ENCODE measurements around the gene SSC4D. TPM values are rescaled to one million over a fixed set of nuclear protein-coding genes. Genes with fewer than 3 reads are reported as not detected.
"Not testable (repeated sequence)": the region's sequence is repeated elsewhere in the genome, so short reads cannot be mapped to it uniquely, and the experiment has no call there.

Gene SSC4D
- total RNA-seq: under 1 TPM; 0.50 to 0.61 TPM

DNA sequence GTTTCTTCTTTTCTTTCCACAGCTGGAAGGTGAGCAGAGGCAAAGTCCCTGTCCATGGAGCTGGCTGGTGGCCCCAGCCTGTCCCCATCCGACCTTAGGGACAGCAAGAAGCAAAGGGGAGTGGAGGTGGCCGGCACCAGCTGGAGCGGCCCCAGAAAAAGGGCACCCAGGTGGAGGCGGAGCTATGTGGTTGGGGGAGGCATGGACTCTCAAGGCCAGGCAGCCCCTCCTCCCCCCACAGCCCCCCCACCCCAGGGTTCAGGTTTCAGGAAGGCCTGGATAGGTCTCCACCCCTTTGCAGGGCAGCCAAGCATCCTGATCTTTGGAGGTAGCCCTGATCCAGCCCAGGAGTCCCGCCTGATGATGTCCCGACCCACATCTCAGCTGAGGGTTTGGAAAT lies at the start of gene SSC4D:
Gene SSC4D, minus strand, starts transcription at position 161 of the 400 bp plus-strand sequence. CDS start 5,258 bp downstream, outside the sequence.
- no peaks in the 10 kb centered on the region for H3K36me3 Mint-ChIP-seq (ENCODE audit: low read depth)
- no peaks in the 10 kb centered on the region for H3K4me1 Mint-ChIP-seq
- no peak within 1 kb of the TSS for H3K27ac Mint-ChIP-seq
- peaks cover 4% of the 10 kb centered on the region for H3K27me3 Mint-ChIP-seq
- no peak for ATAC-seq (replicated peaks)
- H3K9me3 Mint-ChIP-seq: no peaks in the 10 kb centered on the region
- no peak within 1 kb of the TSS for H3K4me3 Mint-ChIP-seq

DNA sequence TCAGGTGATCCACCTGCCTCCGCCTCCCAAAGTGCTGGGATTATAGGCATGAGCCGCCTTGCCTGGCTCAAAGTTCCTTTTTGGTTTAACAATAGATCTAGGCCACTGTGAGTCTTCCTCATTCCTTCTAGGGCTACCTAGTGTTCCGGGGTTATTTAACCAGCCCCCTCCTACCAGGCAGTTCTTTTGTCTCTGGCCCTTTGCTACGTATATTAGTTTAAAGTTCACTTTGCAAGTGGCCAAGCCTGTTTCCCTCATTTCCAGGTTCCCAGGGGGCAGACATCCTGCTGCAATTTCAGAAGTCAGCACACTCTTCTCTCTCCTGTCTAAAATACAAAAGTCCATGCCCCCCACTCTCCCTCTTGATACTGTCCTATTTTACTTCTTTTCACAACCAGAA lies 49.0 kb upstream of the SSC4D start:
- H3K36me3 Mint-ChIP-seq (ENCODE audit: low read depth); ATAC-seq (replicated peaks); H3K9me3 Mint-ChIP-seq; H3K4me3 Mint-ChIP-seq; H3K27me3 Mint-ChIP-seq; H3K4me1 Mint-ChIP-seq; H3K27ac Mint-ChIP-seq: not testable (repeated sequence)

DNA sequence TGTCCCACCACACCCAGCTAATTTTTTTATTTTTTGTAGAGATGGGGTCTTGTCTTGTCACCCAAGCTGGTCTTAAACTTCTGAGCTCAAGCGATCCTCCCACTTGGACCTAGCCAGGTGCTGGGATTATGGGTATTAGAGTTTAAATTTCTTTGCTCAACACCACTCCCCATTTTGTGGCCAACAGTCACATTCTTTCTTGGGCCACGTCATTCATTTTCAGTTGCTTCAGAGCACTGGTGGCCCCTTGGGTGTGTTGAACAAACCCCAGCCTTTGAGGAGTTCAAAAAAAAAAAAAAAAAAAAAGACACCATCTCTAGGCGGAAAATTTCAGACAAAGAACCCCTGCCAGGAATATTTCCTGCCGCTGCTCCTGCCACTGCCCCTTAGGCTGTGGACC lies 47.5 kb upstream of the SSC4D start:
- not testable (repeated sequence) for H3K27ac Mint-ChIP-seq; H3K36me3 Mint-ChIP-seq (ENCODE audit: low read depth); H3K4me1 Mint-ChIP-seq; H3K9me3 Mint-ChIP-seq; ATAC-seq (replicated peaks); H3K4me3 Mint-ChIP-seq; H3K27me3 Mint-ChIP-seq

DNA sequence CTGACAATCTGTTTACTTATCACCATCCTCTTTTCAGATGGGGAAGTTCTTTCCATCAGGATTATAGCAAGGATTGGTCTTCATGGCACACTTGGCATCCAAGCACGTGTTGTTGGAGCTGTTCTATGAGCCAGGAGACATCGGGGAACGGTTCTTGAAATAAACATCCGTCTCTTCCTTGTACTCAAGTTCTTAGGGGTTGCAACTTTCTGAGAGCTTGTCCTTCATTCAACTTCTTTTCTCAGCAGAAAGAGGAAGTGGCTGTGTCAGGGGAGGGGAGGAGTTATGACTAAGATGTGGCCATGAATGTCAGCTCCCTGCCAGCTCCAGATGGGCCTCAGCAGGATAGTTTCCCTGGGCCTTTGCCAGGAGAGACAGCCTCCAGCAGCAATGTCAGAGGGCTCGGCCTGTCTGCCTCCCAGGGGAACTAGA lies 36.1 kb upstream of the SSC4D start:
- H3K4me3 Mint-ChIP-seq: peak overlapping the region; percentile 26
- H3K36me3 Mint-ChIP-seq (ENCODE audit: low read depth); H3K27ac Mint-ChIP-seq; H3K27me3 Mint-ChIP-seq; H3K4me1 Mint-ChIP-seq; H3K9me3 Mint-ChIP-seq: not testable (repeated sequence)
- ATAC-seq (replicated peaks): peak; percentile 88

DNA sequence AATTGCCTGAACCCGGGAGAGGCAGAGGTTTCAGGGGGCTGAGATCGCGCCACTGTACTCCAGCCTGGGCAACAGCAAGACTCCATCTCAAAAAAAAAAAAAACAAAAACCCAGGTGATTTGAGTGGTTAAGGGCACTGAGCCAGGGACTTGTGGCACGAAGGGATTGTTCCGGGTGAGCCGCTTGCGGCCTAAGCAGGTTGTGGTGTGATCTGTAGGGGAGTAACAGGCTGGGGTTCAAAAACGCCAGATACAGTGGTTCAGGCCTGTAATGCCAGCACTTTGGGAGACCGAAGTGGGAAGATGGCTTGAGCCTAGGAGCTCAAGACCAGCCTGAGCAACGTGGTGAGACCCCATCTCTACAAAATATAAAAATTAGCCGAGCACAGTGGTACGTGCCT lies 34.3 kb upstream of the SSC4D start:
- H3K36me3 Mint-ChIP-seq (ENCODE audit: low read depth); H3K4me3 Mint-ChIP-seq; H3K27me3 Mint-ChIP-seq; H3K9me3 Mint-ChIP-seq; H3K27ac Mint-ChIP-seq; H3K4me1 Mint-ChIP-seq: not testable (repeated sequence)
- peak; percentile 64 for ATAC-seq (replicated peaks)

DNA sequence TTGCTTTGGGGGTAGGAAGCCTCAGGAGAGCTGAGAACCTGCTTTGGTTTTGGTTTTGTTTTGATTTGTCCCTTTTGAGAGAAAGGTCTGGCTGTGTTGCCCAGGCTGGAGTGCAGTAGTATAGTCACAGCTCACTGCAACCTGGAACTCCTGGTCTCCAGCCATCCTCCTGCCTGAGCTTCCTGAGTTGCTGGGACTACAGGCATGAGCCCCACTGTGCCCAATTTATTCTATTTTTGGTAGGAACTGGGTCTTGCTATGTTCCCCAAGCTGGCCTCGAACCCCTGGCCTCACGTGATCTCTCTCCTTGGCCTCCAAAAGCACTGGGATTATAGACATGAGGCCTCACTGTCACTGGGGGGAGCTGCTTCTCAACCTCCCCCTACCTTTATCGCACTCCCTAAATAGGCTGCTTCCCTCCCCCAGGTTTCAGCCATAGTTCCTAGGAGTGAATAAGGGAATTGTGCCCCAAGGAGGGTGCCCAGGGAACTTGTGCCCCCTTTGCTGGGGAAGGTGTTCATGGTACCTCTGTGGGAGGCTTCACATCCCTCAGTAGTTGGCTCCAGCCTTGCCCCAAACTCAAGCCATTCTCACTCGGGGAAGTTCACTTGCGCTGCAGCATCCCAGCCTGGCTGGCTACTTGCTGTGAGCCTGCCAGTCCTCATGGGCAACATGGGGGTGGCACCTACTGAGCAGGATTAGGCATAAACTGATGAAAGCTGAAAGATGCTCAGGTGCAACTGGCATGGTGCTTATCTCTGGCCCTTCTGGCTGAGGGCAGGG lies 33.4 kb upstream of the SSC4D start:
- H3K4me1 Mint-ChIP-seq; H3K4me3 Mint-ChIP-seq; H3K9me3 Mint-ChIP-seq; H3K27me3 Mint-ChIP-seq; ATAC-seq (replicated peaks); H3K27ac Mint-ChIP-seq; H3K36me3 Mint-ChIP-seq (ENCODE audit: low read depth): not testable (repeated sequence)

DNA sequence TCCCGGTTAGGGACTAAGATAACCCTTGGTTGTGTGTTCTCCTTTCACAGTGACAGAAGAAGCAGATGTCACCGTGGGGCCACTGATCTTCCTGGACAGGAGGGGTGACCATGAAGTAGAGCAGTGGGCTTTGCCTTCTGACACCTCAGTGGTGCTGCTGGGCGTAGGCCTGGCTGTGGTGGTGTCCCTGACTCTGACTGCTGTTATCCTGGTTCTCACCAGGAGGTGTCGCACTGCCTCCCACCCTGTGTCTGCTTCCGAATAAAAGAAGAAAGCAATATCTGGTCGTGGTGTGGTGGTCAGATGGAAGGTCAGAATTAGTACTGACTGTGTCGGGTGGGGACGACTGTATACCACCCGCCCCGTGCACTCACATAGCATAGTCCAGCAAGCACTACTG lies 32.3 kb upstream of the SSC4D start:
- not testable (repeated sequence) for H3K27ac Mint-ChIP-seq; H3K9me3 Mint-ChIP-seq; H3K27me3 Mint-ChIP-seq; H3K36me3 Mint-ChIP-seq (ENCODE audit: low read depth); H3K4me1 Mint-ChIP-seq; H3K4me3 Mint-ChIP-seq
- peak; percentile 51 for ATAC-seq (replicated peaks)

DNA sequence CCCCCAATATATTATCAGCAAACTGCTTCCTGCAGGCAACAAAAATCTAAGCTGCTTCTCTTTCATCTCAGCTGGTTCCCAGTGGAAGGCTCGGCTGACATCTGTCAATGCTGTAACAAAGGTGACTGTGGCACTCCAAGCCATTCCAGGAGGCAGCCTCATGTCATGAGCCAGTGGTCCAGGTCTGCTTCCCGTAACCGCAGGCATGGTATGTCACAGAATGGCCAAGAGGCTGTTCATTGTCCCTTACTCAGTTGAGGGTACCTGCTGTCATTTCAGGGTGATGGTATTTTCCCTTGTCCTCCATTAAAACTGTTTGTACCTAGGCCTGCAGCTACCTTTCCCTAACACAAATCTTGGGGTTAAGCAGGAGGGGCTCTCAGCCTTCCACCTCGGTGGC lies 30.9 kb upstream of the SSC4D start:
- not testable (repeated sequence) for H3K9me3 Mint-ChIP-seq; H3K4me3 Mint-ChIP-seq; H3K4me1 Mint-ChIP-seq; H3K27me3 Mint-ChIP-seq; H3K36me3 Mint-ChIP-seq (ENCODE audit: low read depth); H3K27ac Mint-ChIP-seq; ATAC-seq (replicated peaks)

DNA sequence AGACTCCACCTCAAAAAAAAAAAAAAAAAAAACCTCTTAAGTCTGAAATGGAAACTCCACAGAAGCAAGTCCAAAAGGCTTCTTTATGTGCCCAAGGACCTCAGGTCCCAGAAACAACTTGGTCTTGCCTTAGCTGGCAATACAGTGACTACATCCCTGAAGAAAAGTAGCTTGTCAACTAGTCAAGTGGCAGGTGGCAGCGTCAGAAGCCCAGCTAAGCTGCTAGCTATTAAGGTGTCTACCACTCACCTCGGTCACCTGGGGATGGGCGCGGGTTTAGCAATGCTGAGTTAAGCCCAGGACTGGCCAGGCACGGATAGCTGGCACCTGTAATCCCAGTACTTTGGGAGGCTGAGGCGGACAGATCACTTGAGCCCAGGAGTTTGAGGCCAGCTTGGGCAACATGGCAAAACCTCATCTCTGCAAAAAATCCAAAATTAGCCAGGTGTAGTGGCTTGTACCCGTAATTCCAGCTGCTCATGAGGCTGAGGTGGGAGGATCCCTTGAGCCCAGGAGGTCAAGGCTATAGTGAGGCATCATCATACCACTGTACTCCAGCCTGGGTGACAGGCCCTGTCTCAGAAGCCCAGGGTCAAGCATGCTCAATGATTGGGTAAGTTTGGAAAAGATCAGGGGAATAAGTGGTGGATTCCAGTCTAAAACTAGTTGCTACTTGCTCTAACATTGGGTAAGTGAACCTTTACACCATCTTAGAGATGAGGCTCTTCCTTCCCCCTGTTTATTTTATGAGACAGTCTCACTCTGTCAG lies 29.8 kb upstream of the SSC4D start:
- not testable (repeated sequence) for H3K4me1 Mint-ChIP-seq; H3K27ac Mint-ChIP-seq; H3K27me3 Mint-ChIP-seq; ATAC-seq (replicated peaks); H3K36me3 Mint-ChIP-seq (ENCODE audit: low read depth); H3K4me3 Mint-ChIP-seq; H3K9me3 Mint-ChIP-seq

DNA sequence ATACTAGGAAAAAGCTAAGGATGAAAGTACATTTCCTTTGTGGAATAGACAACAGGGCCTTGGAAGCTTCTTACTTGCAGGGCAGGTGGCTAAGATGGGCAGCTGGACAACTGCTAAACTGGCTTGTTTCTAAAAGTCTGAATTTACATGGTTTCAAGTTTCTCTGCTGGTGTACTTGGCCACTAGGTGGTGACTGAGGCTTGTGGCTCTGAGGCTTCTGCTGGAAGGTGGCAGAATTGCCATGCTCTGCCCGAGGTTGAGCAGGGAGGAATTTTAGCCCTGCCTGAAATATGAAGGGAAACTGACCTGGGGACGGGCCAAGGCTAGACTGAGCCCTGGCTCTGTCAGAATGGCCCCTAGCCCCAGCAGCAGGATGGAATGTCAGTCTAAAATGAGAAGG lies 28.4 kb upstream of the SSC4D start:
- H3K36me3 Mint-ChIP-seq (ENCODE audit: low read depth); H3K27ac Mint-ChIP-seq; H3K27me3 Mint-ChIP-seq; H3K9me3 Mint-ChIP-seq; H3K4me1 Mint-ChIP-seq; H3K4me3 Mint-ChIP-seq: not testable (repeated sequence)
- peak; percentile 70 for ATAC-seq (replicated peaks)

DNA sequence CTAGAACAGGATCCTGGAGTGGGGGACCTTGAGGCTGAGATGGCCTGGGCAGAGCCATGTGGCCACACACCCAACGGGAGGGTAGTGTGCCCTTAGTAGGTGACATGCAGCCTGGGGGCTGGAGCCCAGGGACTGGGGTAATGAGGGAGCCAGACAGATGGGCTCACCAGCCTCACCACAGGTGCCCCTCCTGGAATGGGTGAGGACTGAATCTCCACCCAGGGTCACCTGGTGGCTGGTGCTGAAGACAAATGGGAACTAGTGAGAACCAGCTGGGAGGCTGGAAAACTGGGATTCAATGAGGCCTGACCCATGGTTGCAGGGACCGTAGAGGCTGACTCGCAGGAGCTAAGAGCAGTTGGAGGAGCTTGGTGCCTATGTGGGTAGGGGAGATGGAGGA lies 21.3 kb upstream of the SSC4D start:
- Mint-ChIP-seq H3K27me3 (no peaks in the 10 kb centered on the region), H3K36me3 (ENCODE audit: low read depth) (no peaks in the 10 kb centered on the region), H3K27ac (no peak overlapping the region), H3K9me3 (no peaks in the 10 kb centered on the region), H3K4me3 (no peak overlapping the region), H3K4me1 (no peaks in the 10 kb centered on the region)
- ATAC-seq (replicated peaks): no peak

DNA sequence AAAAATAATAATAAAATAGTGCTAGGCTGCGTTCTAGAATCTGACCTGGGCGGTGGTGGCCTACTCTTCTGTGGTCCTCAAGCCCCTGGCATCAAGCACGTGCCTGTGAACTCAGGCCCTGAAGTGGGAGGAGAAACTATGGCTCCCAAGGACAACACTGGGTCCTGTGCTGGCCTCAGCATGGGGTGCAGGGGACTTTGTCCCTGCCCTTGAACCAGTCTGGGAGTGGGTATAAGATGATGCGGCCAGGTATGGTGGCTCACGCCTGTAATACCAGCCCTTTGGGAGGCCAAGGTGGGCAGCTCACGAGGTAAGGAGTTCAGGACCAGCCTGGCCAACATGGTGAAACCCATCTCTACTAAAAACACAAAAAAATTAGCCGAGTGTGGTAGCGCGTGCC lies 20.7 kb upstream of the SSC4D start:
- H3K9me3 Mint-ChIP-seq: no peaks in the 10 kb centered on the region
- no peaks in the 10 kb centered on the region for H3K27me3 Mint-ChIP-seq
- H3K4me1 Mint-ChIP-seq: no peaks in the 10 kb centered on the region
- no peaks in the 10 kb centered on the region for H3K36me3 Mint-ChIP-seq (ENCODE audit: low read depth)
- no peak overlapping the region for H3K27ac Mint-ChIP-seq
- ATAC-seq (replicated peaks): no peak
- no peak overlapping the region for H3K4me3 Mint-ChIP-seq

DNA sequence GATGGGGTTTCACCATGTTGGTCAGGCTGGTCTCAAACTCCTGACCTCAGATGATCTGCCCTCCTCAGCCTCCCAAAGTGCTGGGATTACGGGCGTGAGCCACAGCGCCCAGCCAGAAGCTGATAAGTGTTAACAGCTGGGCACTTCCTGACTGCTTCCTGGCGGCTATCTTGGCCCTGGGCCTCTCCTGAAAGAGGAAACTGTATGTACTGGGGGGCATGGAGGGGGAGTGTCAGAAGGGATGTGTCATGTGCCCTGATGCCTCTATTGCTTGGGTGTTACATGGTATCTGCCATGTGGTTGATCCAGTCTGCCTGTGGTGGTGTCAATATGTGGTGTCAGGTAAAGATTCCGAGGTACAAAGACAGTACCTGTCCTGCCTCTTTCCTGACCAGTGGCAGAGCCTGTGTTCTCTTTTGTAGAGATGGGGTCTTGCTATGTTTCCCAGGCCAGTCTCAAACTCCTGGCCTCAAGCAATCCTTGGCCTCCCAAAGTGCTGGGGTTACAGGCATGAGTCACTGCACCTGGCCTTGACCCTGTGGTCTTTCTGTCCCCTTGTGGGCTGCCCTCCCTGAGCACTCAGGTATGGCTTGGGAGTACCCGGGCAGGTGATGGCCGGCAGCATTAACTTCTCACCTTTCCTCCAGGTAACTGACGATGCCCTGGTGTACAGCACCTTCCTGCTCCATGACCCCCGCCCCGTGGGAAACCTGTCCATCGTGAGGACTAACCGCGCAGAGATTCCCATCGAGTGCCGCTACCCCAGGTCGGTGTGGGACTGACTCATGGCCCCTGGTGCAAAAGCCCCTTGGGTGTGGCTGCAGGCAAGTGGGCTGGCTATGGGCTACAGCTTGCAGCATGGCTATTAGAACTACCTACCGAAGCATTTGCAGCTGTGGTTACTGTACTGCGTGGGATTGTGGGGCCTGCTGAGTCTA lies 19.6 kb upstream of the SSC4D start:
- H3K36me3 Mint-ChIP-seq (ENCODE audit: low read depth): no peaks in the 10 kb centered on the region
- H3K27ac Mint-ChIP-seq: peak overlapping the region; percentile 15
- ATAC-seq (replicated peaks): no peak
- H3K4me3 Mint-ChIP-seq: no peak overlapping the region
- no peaks in the 10 kb centered on the region for H3K9me3 Mint-ChIP-seq
- H3K27me3 Mint-ChIP-seq: no peaks in the 10 kb centered on the region
- no peaks in the 10 kb centered on the region for H3K4me1 Mint-ChIP-seq

DNA sequence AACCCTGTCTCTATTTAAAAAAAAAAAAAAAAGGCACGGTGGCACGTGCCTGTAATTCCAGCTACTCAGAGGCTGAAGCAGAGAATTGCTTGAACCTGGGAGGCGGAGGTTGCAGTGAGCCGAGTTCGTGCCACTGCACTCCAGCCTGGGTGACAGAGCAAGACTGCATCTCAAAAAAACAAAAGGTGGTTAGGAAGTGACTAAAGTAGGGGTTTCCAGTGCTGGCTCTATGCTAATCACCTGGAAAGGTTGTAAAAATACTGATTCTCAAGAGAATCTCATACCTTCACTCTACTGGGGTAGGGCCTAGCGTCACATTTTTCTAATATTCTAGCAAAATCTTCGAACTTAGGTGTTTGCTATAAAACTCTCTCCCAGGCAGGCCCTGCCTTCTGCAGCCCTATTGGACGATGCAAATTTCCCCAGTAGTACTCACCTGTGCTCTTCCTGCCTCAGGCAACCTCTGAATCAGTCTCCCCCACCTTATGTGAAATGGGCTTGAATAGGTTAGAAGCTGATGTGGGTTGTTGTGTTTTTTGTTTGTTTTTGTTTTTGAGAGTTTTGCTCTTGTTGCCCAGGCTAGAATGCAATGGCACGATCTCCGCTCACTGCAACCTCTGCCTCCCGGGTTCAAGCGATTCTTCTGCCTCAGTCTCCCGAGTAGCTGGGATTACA lies 18.8 kb upstream of the SSC4D start:
- H3K4me1 Mint-ChIP-seq: no peaks in the 10 kb centered on the region
- ATAC-seq (replicated peaks): peak; percentile 62
- H3K27me3 Mint-ChIP-seq: no peaks in the 10 kb centered on the region
- H3K4me3 Mint-ChIP-seq: no peak overlapping the region
- H3K9me3 Mint-ChIP-seq: no peaks in the 10 kb centered on the region
- H3K27ac Mint-ChIP-seq: peak overlapping the region; percentile 15
- H3K36me3 Mint-ChIP-seq (ENCODE audit: low read depth): no peaks in the 10 kb centered on the region
